Measurements from ENCODE around the gene POC5.

GRCh38 chr5:75721573-75721972, 4.3 kb upstream of the POC5 start:
- TF ChIP-seq CTCF (IDR thresholded peaks at IDR 0.05), result no peak
- TF ChIP-seq POLR2A (IDR thresholded peaks at IDR 0.05), result no peak
- no peak for TF ChIP-seq EP300 (IDR thresholded peaks at IDR 0.05)

Measured in ovary (tissue), 3 donors.